Smooth muscle cell of the pulmonary artery (primary cell): ENCODE data around the gene SRXN1. TPM values are rescaled to one million over a fixed set of nuclear protein-coding genes. Genes with fewer than 3 reads are reported as not detected.

ENCODE experiments used
- total RNA-seq: library from RNA; depleted of rRNA; stranded (reverse); fragments of >200 nt; gene quantifications from 2 replicates; pipeline ENCODE4 v1.2.3, GENCODE V29; 2014

The SRXN1 gene
- 68.8 and 104 TPM in 2 replicates for total RNA-seq

DNA sequence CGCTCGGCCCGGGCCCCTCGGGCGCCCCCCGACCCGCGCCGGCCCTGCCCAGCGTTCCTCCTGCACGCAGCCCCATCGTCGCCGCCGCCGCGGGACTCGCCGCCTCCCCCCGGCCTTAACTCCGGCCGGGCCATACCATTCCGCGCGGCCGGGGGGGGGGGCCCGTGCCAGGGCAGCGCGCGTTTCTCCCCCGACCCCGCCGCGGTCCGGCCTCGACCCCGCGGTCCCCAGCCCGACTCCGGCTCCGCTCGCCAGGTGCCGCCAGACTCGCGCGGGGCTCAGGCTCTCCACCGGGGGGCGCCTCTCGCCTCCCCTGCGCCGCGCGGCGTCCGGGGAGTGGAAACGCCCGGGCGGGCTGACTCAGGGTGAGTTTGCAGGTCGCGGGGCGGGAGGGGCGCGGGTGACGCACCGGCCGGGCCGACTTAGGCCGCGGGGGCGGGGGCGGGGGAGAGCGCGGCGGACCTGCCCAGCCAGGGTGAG lies at the start of gene SRXN1:
Gene SRXN1, minus strand, starts transcription at position 91 of the 480 bp plus-strand sequence. Its CDS starts 15 bp downstream, at position 76.

GRCh38 chr20:675453-676314 lies 22.7 kb upstream of the SRXN1 start, which contains the start of gene SCRT2:
Gene SCRT2, minus strand, starts transcription at chr20:675802. Its CDS starts 201 bp downstream, at chr20:675601.

GRCh38 chr20:610130-611046 lies 42.6 kb downstream of the SRXN1 start, which contains the start of gene TCF15:
Gene TCF15, minus strand, starts transcription at chr20:610309. Its CDS starts 72 bp downstream, at chr20:610237.

Other genes starting within 250 kb of the SRXN1 start
- gene RBCK1, start 244.9 kb downstream of the SRXN1 start, total RNA-seq, result 76.3 and 88.0 TPM in 2 replicates
- 57.3 and 63.1 TPM in 2 replicates for gene TBC1D20, start 190.7 kb downstream of the SRXN1 start, total RNA-seq
- 153 and 156 TPM in 2 replicates for gene CSNK2A1, start 109.4 kb downstream of the SRXN1 start, total RNA-seq
- gene TCF15, start 42.9 kb downstream of the SRXN1 start, total RNA-seq, result not detected in 2 replicates
- not detected in 2 replicates for gene SCRT2, start 22.6 kb upstream of the SRXN1 start, total RNA-seq
- gene SLC52A3, start 115.3 kb upstream of the SRXN1 start, total RNA-seq, result not detected in 2 replicates
- gene FAM110A, start 180.5 kb upstream of the SRXN1 start, total RNA-seq, result 2.1 and 2.5 TPM in 2 replicates